IPS-20b (cell line): ENCODE results near the gene GALNTL6.

Experiments
- H3K27ac ChIP-seq: one replicate; pipeline ENCODE4 v1.5.1; 2013; ENCODE audit warnings: low read length
- H3K27me3 ChIP-seq: 2 replicates; pipeline ENCODE4 v1.6.1; 2013; ENCODE audit warnings: mild to moderate bottlenecking, low read length, inconsistent platforms; ENCODE audit not compliant: insufficient read depth
- H3K36me3 ChIP-seq: 2 replicates; pipeline ENCODE4 v1.6.1; 2013; ENCODE audit warnings: low read depth, mild to moderate bottlenecking, inconsistent platforms, low read length, moderate library complexity; ENCODE audit not compliant: insufficient read depth
- H3K4me1 ChIP-seq: 2 replicates; pipeline ENCODE4 v1.6.1; 2013; ENCODE audit warnings: mild to moderate bottlenecking, control low read depth, inconsistent platforms, low read length, moderate library complexity; ENCODE audit not compliant: insufficient read depth
- H3K4me3 ChIP-seq: 2 replicates; pipeline ENCODE4 v1.5.1; 2013; ENCODE audit warnings: mild to moderate bottlenecking, low read length, inconsistent platforms
- H3K9ac ChIP-seq: 2 replicates; pipeline ENCODE4 v1.6.1; 2013; ENCODE audit warnings: low read depth, mild to moderate bottlenecking, inconsistent platforms, low read length, moderate library complexity
- H3K9me3 ChIP-seq: 2 replicates; pipeline ENCODE4 v1.6.1; 2013; ENCODE audit warnings: mild to moderate bottlenecking, low read depth, low read length, inconsistent platforms; ENCODE audit not compliant: insufficient read depth

Gene GALNTL6

DNA sequence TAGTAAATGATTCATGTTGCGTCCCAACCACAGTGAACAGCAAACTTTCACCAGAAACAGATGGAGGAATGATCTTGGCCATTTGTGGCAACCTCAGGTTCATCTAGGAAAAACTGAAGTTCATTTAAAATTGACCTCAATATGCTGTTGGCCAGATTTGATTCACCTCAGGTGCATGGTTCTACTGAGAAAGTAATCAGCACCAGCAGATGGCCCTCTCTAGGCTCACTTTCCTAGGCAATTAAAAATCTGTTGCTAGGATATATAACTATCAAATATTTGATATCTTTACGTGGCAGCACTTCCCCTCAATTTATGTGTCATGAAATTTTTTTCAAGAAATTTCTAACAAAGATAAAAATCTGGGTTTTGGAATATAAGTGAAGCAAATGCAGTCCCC lies 344.7 kb downstream of the GALNTL6 start:
- no peak overlapping the region for H3K9ac ChIP-seq
- H3K4me3 ChIP-seq = no peak overlapping the region
- no peaks in the 10 kb centered on the region for H3K27me3 ChIP-seq
- no peaks in the 10 kb centered on the region for H3K9me3 ChIP-seq
- H3K27ac ChIP-seq = no peak overlapping the region
- no peaks in the 10 kb centered on the region for H3K36me3 ChIP-seq
- H3K4me1 ChIP-seq = no peaks in the 10 kb centered on the region

DNA sequence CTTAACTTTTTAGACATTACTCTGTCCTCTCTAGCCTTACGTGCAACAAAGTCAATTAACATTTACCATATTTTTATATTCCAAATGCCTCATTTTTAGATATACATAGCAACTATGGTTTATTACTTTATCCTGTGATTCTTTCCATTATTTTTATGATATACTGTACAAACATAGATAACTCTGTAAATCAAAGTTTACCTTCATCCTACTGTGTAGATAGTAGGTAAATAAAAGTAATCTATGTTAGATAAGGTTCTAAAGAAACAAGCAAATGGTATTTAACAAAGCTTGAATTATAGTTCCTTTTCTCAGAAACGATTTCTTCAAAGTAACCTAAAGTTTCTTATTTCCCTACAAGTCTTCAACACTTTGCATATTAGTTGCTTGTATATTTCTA lies 350.0 kb downstream of the GALNTL6 start:
- H3K36me3 ChIP-seq = no peaks in the 10 kb centered on the region
- no peak overlapping the region for H3K4me3 ChIP-seq
- H3K4me1 ChIP-seq = no peaks in the 10 kb centered on the region
- H3K27ac ChIP-seq = no peak overlapping the region
- H3K27me3 ChIP-seq = no peaks in the 10 kb centered on the region
- H3K9me3 ChIP-seq = no peaks in the 10 kb centered on the region
- H3K9ac ChIP-seq = no peak overlapping the region

DNA sequence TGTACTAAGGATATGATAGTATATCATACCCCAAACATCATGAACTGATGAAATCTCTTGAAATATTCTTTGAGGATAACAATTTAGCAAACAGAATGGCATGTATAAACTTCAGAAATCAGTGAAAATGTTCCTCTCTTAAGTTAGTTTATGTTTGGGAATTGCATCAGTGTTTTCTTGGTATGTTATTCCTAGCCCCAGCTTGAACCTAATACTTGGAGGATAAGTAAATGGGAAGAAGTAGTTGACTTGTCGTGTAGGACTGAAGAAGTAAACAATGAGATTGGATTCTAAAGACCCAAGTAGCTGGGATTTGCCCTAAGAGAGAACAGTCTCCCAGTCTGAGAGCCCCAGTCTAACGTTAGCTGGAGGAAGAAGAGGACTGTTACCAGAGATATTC lies 355.7 kb downstream of the GALNTL6 start:
- H3K36me3 ChIP-seq = no peaks in the 10 kb centered on the region
- H3K4me1 ChIP-seq = no peaks in the 10 kb centered on the region
- H3K9me3 ChIP-seq = no peaks in the 10 kb centered on the region
- no peak overlapping the region for H3K4me3 ChIP-seq
- no peak overlapping the region for H3K27ac ChIP-seq
- no peaks in the 10 kb centered on the region for H3K27me3 ChIP-seq
- no peak overlapping the region for H3K9ac ChIP-seq

DNA sequence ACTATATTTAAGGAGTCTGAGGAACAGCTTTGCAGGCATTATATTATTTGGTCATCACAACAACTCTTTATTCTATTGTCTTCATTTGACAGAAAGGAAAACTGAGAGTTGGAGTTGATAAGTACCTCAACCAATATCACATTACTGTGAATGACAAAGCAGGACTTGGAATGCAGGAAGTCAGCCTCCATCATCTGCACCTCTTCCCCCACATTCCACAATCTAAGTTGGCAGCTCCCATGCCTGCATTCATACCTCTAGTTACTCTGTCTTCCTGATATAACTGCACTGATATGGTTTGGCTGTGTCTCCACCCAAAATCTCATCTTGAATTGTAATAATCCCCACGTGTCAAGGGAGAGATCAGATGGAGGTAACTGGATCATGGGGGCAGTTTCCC lies 356.7 kb downstream of the GALNTL6 start:
- H3K9me3 ChIP-seq = no peaks in the 10 kb centered on the region

DNA sequence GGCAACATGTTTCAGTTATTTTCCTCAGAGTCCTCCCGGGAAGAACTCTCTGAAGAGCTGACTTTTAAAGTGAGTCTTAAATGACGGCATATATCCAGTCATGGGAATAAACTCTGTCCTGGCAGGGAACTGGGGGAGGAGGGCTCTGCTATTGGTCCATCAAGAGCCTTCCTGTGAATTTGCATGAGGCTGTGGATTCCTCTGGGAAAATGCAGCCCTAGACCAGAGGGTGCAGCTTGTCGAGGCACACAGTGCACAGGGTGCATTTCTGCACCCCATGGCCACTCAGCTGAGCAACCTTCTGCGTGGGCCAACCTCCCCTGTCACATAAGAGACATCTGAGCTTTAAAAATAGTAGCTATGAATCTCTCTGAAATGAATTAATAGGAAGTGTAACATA lies 360.0 kb downstream of the GALNTL6 start:
- Histone ChIP-seq H3K27me3 (no peaks in the 10 kb centered on the region), H3K27ac (no peak overlapping the region), H3K4me3 (no peak overlapping the region), H3K4me1 (no peaks in the 10 kb centered on the region), H3K9me3 (no peaks in the 10 kb centered on the region), H3K36me3 (no peaks in the 10 kb centered on the region), H3K9ac (no peak overlapping the region)

More for the DNA sequence above, 356.7 kb downstream of the GALNTL6 start:
- Histone ChIP-seq H3K4me3 (no peak overlapping the region), H3K27me3 (no peaks in the 10 kb centered on the region), H3K4me1 (no peaks in the 10 kb centered on the region), H3K9ac (no peak overlapping the region), H3K36me3 (no peaks in the 10 kb centered on the region), H3K27ac (no peak overlapping the region)

DNA sequence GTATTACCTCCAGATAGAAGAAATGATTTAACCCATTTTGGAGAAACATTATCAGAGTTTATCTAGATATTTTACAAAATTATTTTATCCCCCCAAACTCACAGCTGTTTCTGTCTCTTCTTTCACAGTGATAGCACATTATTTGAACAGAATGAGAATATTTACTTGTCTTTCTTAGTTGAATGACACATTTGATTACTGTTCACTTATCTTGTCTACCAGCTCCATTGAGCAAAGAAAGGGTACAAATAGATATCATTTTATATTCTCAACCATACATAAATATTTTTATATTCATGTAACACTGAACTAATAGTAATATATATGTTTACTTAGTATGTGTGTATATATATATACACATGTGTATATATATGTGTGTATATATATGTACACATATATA lies 364.2 kb downstream of the GALNTL6 start:
- Histone ChIP-seq H3K4me1 (no peaks in the 10 kb centered on the region), H3K9me3 (no peaks in the 10 kb centered on the region), H3K4me3 (no peak overlapping the region), H3K9ac (no peak overlapping the region), H3K27ac (no peak overlapping the region), H3K27me3 (no peaks in the 10 kb centered on the region), H3K36me3 (no peaks in the 10 kb centered on the region)

DNA sequence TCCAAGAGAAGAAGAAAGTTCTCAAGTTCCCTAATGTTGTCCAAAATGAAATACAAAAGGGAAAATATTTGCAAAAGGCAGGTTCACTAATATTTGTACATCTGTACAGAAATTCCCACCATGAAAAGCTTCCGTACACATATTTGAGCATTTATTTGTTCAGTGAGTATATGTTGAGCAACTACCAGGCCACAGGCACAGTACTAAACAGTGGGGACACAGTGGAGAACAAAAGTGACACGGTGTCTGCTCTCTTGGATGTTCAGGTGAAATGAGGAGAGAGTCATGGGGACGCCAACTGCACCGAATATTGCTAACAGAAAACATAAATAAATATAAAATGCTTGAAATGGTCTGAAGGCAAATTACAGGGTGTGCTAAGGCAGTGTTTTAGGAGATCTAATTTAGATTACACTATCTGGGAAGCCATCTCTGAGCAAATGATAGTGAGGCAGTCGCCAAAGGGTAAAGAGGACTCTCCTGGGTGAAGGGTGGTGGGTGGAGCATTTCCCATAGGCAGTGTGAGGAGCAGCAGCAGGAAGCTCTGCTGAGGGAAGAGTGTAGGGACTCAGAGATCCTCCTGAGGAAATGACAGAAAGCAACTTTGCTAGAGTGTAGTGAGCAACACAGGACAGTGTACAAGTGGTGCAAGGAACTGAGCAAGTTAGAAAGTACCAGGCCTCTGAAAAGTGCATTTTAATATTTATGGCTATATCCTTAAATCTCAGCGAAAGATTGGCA lies 375.2 kb downstream of the GALNTL6 start:
- H3K9me3 ChIP-seq = no peaks in the 10 kb centered on the region
- H3K4me3 ChIP-seq = no peak overlapping the region
- no peak overlapping the region for H3K27ac ChIP-seq
- no peaks in the 10 kb centered on the region for H3K36me3 ChIP-seq
- H3K27me3 ChIP-seq = no peaks in the 10 kb centered on the region
- no peak overlapping the region for H3K9ac ChIP-seq
- no peaks in the 10 kb centered on the region for H3K4me1 ChIP-seq

DNA sequence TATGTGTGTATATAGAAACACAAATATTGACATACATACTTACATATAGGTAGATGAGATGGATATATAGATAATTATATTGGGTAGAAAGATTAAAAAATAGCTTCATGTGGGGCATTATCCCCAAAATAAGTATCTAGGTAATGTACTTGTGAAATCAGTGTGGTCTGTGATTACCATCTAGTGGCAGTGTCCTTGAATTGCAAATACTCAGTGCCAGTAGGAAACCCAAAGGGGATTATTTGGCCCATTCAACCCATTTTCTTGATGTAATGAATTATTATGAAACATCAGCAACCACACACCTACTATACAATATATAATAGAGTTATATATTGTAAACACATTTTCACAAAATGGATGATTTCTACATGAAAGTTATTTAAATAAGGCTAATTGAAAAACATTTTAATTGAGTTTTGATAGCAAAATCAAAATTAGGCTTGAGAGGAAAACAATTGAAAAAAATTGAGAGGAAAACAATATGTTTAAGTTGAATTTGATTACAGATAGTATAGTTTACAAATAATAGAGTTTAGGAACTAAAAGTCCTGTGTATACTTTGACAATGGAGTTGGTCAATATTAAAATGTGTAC lies 389.4 kb downstream of the GALNTL6 start:
- H3K9me3 ChIP-seq = no peaks in the 10 kb centered on the region
- no peak overlapping the region for H3K9ac ChIP-seq
- H3K27me3 ChIP-seq = no peaks in the 10 kb centered on the region
- H3K4me3 ChIP-seq = no peak overlapping the region
- H3K36me3 ChIP-seq = no peaks in the 10 kb centered on the region
- no peaks in the 10 kb centered on the region for H3K4me1 ChIP-seq
- H3K27ac ChIP-seq = no peak overlapping the region

DNA sequence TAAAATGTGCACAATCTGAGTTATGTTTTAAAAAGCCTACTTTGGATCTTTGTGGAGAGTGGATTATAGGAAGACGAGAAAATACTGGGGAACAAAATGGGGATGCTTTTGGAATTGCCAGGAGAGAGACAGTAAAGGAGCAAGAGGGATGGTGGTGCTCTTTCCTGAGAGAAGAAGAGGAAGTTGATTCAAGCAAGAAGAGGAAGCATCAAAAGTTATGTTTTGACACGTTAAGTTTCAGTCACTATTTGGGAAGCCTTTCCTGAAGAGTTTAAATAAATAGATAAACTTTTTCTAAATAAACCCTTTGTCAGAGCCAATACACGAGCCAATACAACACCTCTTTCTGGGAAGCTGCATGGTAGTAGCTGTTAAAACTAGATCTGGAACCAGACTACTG lies 394.1 kb downstream of the GALNTL6 start:
- Histone ChIP-seq H3K4me3 (no peak overlapping the region), H3K4me1 (no peaks in the 10 kb centered on the region), H3K36me3 (no peaks in the 10 kb centered on the region), H3K27ac (no peak overlapping the region), H3K9me3 (no peaks in the 10 kb centered on the region), H3K9ac (no peak overlapping the region), H3K27me3 (no peaks in the 10 kb centered on the region)

DNA sequence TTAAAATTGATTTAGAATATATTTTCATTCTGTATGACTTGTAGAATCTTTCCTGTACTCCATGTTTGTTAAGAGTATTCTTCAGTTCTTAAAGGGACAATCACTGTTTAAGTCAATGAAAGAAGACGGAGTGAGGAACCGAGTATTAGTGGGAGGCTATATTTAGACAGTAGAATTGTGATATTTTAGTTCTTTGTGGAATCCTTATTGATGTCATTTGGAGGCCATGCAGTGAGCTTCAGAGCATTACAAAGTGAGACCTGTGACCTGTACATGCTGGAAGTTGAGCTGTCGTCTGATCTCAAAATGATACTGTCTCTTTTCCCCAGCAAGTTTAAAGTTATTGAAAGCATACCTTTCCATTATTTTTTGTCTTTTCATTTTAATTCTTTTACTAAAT lies 394.7 kb downstream of the GALNTL6 start:
- Histone ChIP-seq H3K9me3 (no peaks in the 10 kb centered on the region), H3K27me3 (no peaks in the 10 kb centered on the region), H3K9ac (no peak overlapping the region), H3K36me3 (no peaks in the 10 kb centered on the region), H3K4me1 (no peaks in the 10 kb centered on the region), H3K4me3 (no peak overlapping the region), H3K27ac (no peak overlapping the region)

DNA sequence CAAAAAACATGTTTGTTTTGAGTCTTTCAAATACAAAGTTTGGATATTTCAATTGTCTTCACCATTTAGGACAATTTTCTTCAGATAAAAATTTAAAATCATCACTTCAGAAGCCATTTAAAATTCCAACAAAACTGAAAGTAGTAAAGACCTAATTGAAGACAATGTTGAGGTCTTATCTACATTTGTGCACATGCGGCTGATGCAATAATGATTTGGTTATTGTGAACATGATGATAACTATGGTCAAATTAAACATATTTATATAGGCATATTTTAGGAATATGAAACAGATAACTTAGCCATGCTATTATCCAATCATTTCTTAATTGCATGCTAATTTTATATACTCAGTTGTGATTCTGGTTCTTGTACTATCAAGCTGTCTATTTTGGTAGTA lies 407.5 kb downstream of the GALNTL6 start:
- Histone ChIP-seq H3K27ac (no peak overlapping the region), H3K9me3 (no peaks in the 10 kb centered on the region), H3K9ac (no peak overlapping the region), H3K36me3 (no peaks in the 10 kb centered on the region), H3K4me3 (no peak overlapping the region), H3K4me1 (no peaks in the 10 kb centered on the region; the same call in 1 of the 2 replicates), H3K27me3 (no peaks in the 10 kb centered on the region)

DNA sequence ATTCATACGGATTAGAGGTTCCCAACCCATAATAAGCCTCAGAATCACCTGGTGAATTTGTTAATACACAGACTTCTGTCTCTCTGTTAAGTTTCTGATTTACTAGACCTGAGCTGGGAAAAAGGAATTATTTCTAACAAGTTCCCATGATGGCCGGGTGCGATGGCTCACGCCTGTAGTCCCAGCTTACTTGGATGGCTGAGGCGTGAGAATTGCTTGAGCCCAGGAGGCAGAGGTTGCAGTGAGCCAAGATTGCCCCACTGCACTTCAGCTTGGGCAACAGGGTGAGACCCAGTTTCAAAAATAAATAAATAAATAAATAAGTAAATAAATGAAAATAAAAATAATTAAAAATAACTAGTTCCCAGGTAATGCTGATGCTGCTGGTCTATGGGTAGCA lies 412.3 kb downstream of the GALNTL6 start:
- Histone ChIP-seq H3K27me3 (no peaks in the 10 kb centered on the region), H3K4me1 (no peaks in the 10 kb centered on the region)

More for the DNA sequence above, 412.3 kb downstream of the GALNTL6 start:
- Histone ChIP-seq H3K9ac (no peak overlapping the region), H3K27ac (no peak overlapping the region), H3K36me3 (no peaks in the 10 kb centered on the region), H3K9me3 (no peaks in the 10 kb centered on the region), H3K4me3 (no peak overlapping the region)
